AG04449 (cell line): ENCODE results near the gene BMP5.

Experiments used
- CTCF ChIA-PET: fragments of 350-600 bp; formaldehyde crosslinking; extraction: SDS; loops from one replicate; lab custom pipeline; 2021; ENCODE audit warnings: antibody characterized with exemption; lab: Yijun Ruan, JAX
- POLR2A ChIA-PET: fragments of 400-600, 350-600 bp; formaldehyde crosslinking; extraction: SDS; loops from one replicate; lab custom pipeline; 2020; ENCODE audit warnings: antibody characterized with exemption, inconsistent platforms; lab: Yijun Ruan, JAX
- DNase-seq: peaks from one replicate; pipeline ENCODE4 v3.0.0-alpha.2; 2010; ENCODE audit warnings: low read depth, low spot score
- H3K4me3 ChIP-seq: 2 replicates; pipeline ENCODE4 v1.5.1; 2011; ENCODE audit warnings: low read depth, mild to moderate bottlenecking, control low read depth, low read length
- CTCF ChIP-seq: IDR thresholded peaks from one replicate; pipeline ENCODE4 v1.5.1; 2011; ENCODE audit warnings: mild to moderate bottlenecking, moderate library complexity, low read length, control low read depth, inconsistent platforms; ENCODE audit not compliant: insufficient read depth; ENCODE audit errors: missing control alignments

The BMP5 gene

GRCh38 chr6:55836481-55836880 lies 38.9 kb downstream of the BMP5 start:
- TF ChIP-seq CTCF = no peak
- DNase-seq = no peak
- POLR2A ChIA-PET = no interaction called here
- CTCF ChIA-PET = no interaction called here
- no peak overlapping the region for H3K4me3 ChIP-seq

- CTCF ChIA-PET = no interaction called here
- POLR2A ChIA-PET = no interaction called here
Measured at GRCh38 chr6:55835220-55835619, 40.2 kb downstream of the BMP5 start.

GRCh38 chr6:55833284-55833683 lies 42.1 kb downstream of the BMP5 start:
- no peak overlapping the region for H3K4me3 ChIP-seq
- TF ChIP-seq CTCF = no peak
- ChIA-PET CTCF (no interaction called here), POLR2A (no interaction called here)
- no peak for DNase-seq

More at GRCh38 chr6:55835220-55835619, 40.2 kb downstream of the BMP5 start:
- no peak for TF ChIP-seq CTCF
- DNase-seq = no peak
- no peak overlapping the region for H3K4me3 ChIP-seq

GRCh38 chr6:55827818-55828522 lies 47.4 kb downstream of the BMP5 start:
- ChIA-PET CTCF (no interaction called here), POLR2A (no interaction called here)
- TF ChIP-seq CTCF = no peak
- no peak overlapping the region for H3K4me3 ChIP-seq
- DNase-seq = no peak

GRCh38 chr6:55826941-55827340 lies 48.4 kb downstream of the BMP5 start:
- DNase-seq = no peak
- TF ChIP-seq CTCF = no peak
- no peak overlapping the region for H3K4me3 ChIP-seq
- ChIA-PET CTCF (no interaction called here), POLR2A (no interaction called here)

GRCh38 chr6:55825402-55826051 lies 49.9 kb downstream of the BMP5 start:
- ChIA-PET CTCF (no interaction called here), POLR2A (no interaction called here)
- TF ChIP-seq CTCF = no peak

More at GRCh38 chr6:55825402-55826051, 49.9 kb downstream of the BMP5 start:
- no peak for DNase-seq
- H3K4me3 ChIP-seq = no peak overlapping the region
